CD14-positive monocyte (primary cell): ENCODE results near the gene POMT2. TPM values are rescaled to one million over a fixed set of nuclear protein-coding genes. Genes with fewer than 3 reads are reported as not detected.

Source experiments
- DNase-seq, 3 donors: peaks; one replicate each; pipeline ENCODE4 v3.0.0-alpha.2; 2011 to 2022
- H2AFZ ChIP-seq: 2 replicates; pipeline ENCODE4 v1.6.0; 2012; ENCODE audit warnings: mild to moderate bottlenecking, low read depth, low read length, inconsistent platforms; ENCODE audit not compliant: insufficient read depth, poor library complexity, severe bottlenecking
- H3K27ac ChIP-seq, 2 donors: 1 replicate in 1 of 2; 2 replicates in 1 of 2; pipeline ENCODE4 v1.5.1; 2012 to 2013; ENCODE audit warnings: low read length in 2 of 2, control low read depth in 1 of 2, inconsistent platforms in 1 of 2, low read depth in 1 of 2, mild to moderate bottlenecking in 1 of 2
- H3K27me3 ChIP-seq, 2 donors: one replicate each; pipeline versions ENCODE4 v1.6.0 to v1.6.1; 2011 to 2013; ENCODE audit warnings: low read length in 2 of 2; ENCODE audit not compliant: control insufficient read depth in 2 of 2, insufficient read depth in 2 of 2
- H3K36me3 ChIP-seq, 2 donors: replicated peaks in 1 of 2; 1 replicate in 1 of 2; 2 replicates in 1 of 2; pipeline versions ENCODE4 v1.5.1 to v1.6.1; 2012 to 2013; ENCODE audit warnings: low read length in 2 of 2, control low read depth in 1 of 2, inconsistent platforms in 1 of 2, mild to moderate bottlenecking in 1 of 2; ENCODE audit not compliant: insufficient read depth in 2 of 2, control insufficient read depth in 1 of 2
- H3K4me1 ChIP-seq, 2 donors: 1 replicate in 1 of 2; 2 replicates in 1 of 2; pipeline versions ENCODE4 v1.5.1 to v1.6.1; 2012 to 2013; ENCODE audit warnings: low read length in 2 of 2, control low read depth in 1 of 2, inconsistent platforms in 1 of 2, mild to moderate bottlenecking in 1 of 2, moderate library complexity in 1 of 2; ENCODE audit not compliant: insufficient read depth in 2 of 2, control insufficient read depth in 1 of 2
- H3K4me2 ChIP-seq: replicated peaks from 2 replicates; pipeline ENCODE3; 2012; ENCODE audit warnings: low read length, moderate library complexity, mild to moderate bottlenecking; ENCODE audit not compliant: poor library complexity, severe bottlenecking; ENCODE audit errors: extremely low read depth
- H3K4me3 ChIP-seq, 3 experiments: fragments of 200-600 bp in 1 of 3; sonication (generic) in 1 of 3; replicated peaks in 1 of 3; 1 replicate in 2 of 3; 2 replicates in 1 of 3; pipeline ENCODE4 v1.5.1; 2011 to 2013; ENCODE audit warnings: low read length in 3 of 3, mild to moderate bottlenecking in 3 of 3, control low read depth in 2 of 3, low read depth in 2 of 3, inconsistent platforms in 1 of 3, moderate library complexity in 1 of 3
- H3K79me2 ChIP-seq: 2 replicates; pipeline ENCODE4 v1.6.0; 2012; ENCODE audit warnings: mild to moderate bottlenecking, control low read depth, inconsistent platforms, low read length, moderate library complexity; ENCODE audit not compliant: insufficient read depth
- H3K9ac ChIP-seq: 2 replicates; pipeline ENCODE4 v1.6.0; 2017; ENCODE audit warnings: low read length, mild to moderate bottlenecking; ENCODE audit not compliant: insufficient read depth, poor library complexity, severe bottlenecking
- H3K9me3 ChIP-seq, 2 donors: replicated peaks in 1 of 2; 1 replicate in 1 of 2; 2 replicates in 1 of 2; pipeline versions ENCODE4 v1.5.1 to v1.6.1; 2012 to 2013; ENCODE audit warnings: low read length in 2 of 2, control low read depth in 1 of 2; ENCODE audit not compliant: control insufficient read depth in 1 of 2, insufficient read depth in 1 of 2
- H4K20me1 ChIP-seq: 2 replicates; pipeline ENCODE4 v1.6.0; 2012; ENCODE audit warnings: mild to moderate bottlenecking, low read length, control low read depth, moderate library complexity; ENCODE audit not compliant: insufficient read depth
- H3K27ac Mint-ChIP-seq, 7 donors: one replicate each; pipeline ENCODE4 v1.8.0; 2020; ENCODE audit warnings: mild to moderate bottlenecking in 7 of 7, mixed read lengths in 7 of 7, moderate library complexity in 6 of 7, inconsistent platforms in 2 of 7
- H3K27me3 Mint-ChIP-seq, 3 donors: one replicate each; pipeline ENCODE4 v1.8.0; 2021 to 2022; ENCODE audit warnings: low read depth in 3 of 3, mild to moderate bottlenecking in 3 of 3, mixed read lengths in 3 of 3, moderate library complexity in 3 of 3, inconsistent platforms in 1 of 3
- H3K36me3 Mint-ChIP-seq, 2 donors: one replicate each; pipeline ENCODE4 v1.8.0; 2020; ENCODE audit warnings: mixed read lengths in 2 of 2, inconsistent platforms in 1 of 2, mild to moderate bottlenecking in 1 of 2
- H3K4me1 Mint-ChIP-seq: one replicate; pipeline ENCODE4 v1.8.0; 2020; ENCODE audit warnings: mild to moderate bottlenecking, mixed read lengths
- H3K4me3 Mint-ChIP-seq, 2 donors: one replicate each; pipeline ENCODE4 v1.8.0; 2020; ENCODE audit warnings: mild to moderate bottlenecking in 2 of 2, mixed read lengths in 2 of 2, moderate library complexity in 1 of 2
- H3K9me3 Mint-ChIP-seq, 7 donors: one replicate each; pipeline ENCODE4 v1.8.0; 2020 to 2022; ENCODE audit warnings: mixed read lengths in 7 of 7, mild to moderate bottlenecking in 6 of 7, moderate library complexity in 6 of 7, inconsistent platforms in 2 of 7
- CTCF ChIP-seq: fragments of 200-600 bp; IDR thresholded peaks from one replicate; pipeline ENCODE4 v1.8.0; 2022; ENCODE audit warnings: antibody characterized with exemption, mild to moderate bottlenecking
- WGBS: methylation state at CpG from one replicate; pipeline ENCODE4 v1.1.5; 2013; ENCODE audit warnings: missing lambda C conversion rate; ENCODE audit not compliant: insufficient coverage; 5-methylcytosine and 5-hydroxymethylcytosine counted together
- intact Hi-C, 2 donors: fragments of 100-400 bp; cut with micrococcal nuclease; formaldehyde crosslinking; loops; one replicate each; pipeline versions ENCODE4 v1.15.0 to v1.15.1; 2023
- polyA plus RNA-seq, 3 donors: library from polyadenylated mRNA; depleted of rRNA in 1 of 3; unstranded in 2 of 3; stranded (reverse) in 1 of 3; fragments of 300-500 nt in 2 of 3; fragments of >200 nt in 1 of 3; fragmentation: Illumina TruSeq in 2 of 3; gene quantifications; 1 replicate in 2 of 3; 2 replicates in 1 of 3; pipeline ENCODE4 v1.2.3, GENCODE V29; 2012 to 2021

POMT2 gene
- polyA plus RNA-seq, 3 donors, result 1.5 to 8.9 (median 1.8) TPM

GRCh38 chr14:77265187-77265515 lies 55.5 kb downstream of the POMT2 start:
- H3K4me2 ChIP-seq, result no peak overlapping the region
- no peaks in the 10 kb centered on the region for H3K4me1 ChIP-seq
- peaks cover 0 to 18% (median 5%) of the 10 kb centered on the region in 7 donors for H3K9me3 Mint-ChIP-seq
- peaks cover 0 to 11% of the 10 kb centered on the region in 2 donors for H3K9me3 ChIP-seq
- no peaks in the 10 kb centered on the region for H3K79me2 ChIP-seq
- H3K36me3 Mint-ChIP-seq, result peaks cover 0 to 1% of the 10 kb centered on the region in 2 donors
- no peaks in the 10 kb centered on the region for H3K36me3 ChIP-seq
- no peak overlapping the region for H2AFZ ChIP-seq
- H3K4me3 ChIP-seq, result no peak overlapping the region
- no peak overlapping the region for H3K27ac Mint-ChIP-seq
- no peak for DNase-seq
- 45% methylated on average over 1 of the region's 2 CpGs for WGBS
- no peak overlapping the region for H3K4me3 Mint-ChIP-seq
- H3K9ac ChIP-seq, result no peak overlapping the region
- H3K27me3 ChIP-seq, result peaks cover 8 to 19% of the 10 kb centered on the region in 2 donors
- TF ChIP-seq CTCF, result no peak
- no peaks in the 10 kb centered on the region for H4K20me1 ChIP-seq
- intact Hi-C loops, result no loop called here
- H3K4me1 Mint-ChIP-seq, result peaks cover 2% of the 10 kb centered on the region
- H3K27me3 Mint-ChIP-seq, result peaks cover 24 to 40% (median 28%) of the 10 kb centered on the region in 3 donors
- no peak overlapping the region for H3K27ac ChIP-seq

- no peak overlapping the region for H3K4me2 ChIP-seq
- H3K4me3 ChIP-seq, result no peak overlapping the region
- no peak overlapping the region for H3K27ac ChIP-seq
- H3K79me2 ChIP-seq, result no peaks in the 10 kb centered on the region
- no peak for DNase-seq
- H3K36me3 ChIP-seq, result no peaks in the 10 kb centered on the region
- no peak overlapping the region for H3K9ac ChIP-seq
- WGBS, result 91% methylated on average over 11 of the region's 16 CpGs
- Mint-ChIP-seq H3K36me3 (no peaks in the 10 kb centered on the region), H3K4me3 (no peak overlapping the region), H3K9me3 (peaks cover 0 to 13% (median 5%) of the 10 kb centered on the region in 7 donors), H3K4me1 (peaks cover 2% of the 10 kb centered on the region), H3K27me3 (peaks cover 20 to 38% (median 25%) of the 10 kb centered on the region in 3 donors), H3K27ac (no peak overlapping the region)
- no peak for TF ChIP-seq CTCF
- peaks cover 4 to 14% of the 10 kb centered on the region in 2 donors for H3K27me3 ChIP-seq
- H4K20me1 ChIP-seq, result no peaks in the 10 kb centered on the region
- peaks cover 0 to 11% of the 10 kb centered on the region in 2 donors for H3K9me3 ChIP-seq
- no peak overlapping the region for H2AFZ ChIP-seq
- intact Hi-C loops, result no loop called here
- no peaks in the 10 kb centered on the region for H3K4me1 ChIP-seq
Measured at GRCh38 chr14:77264466-77265186, 56.1 kb downstream of the POMT2 start.
